IgD-negative memory B cell (primary cell): ENCODE measurements around the gene ZC3HAV1. TPM values are rescaled to one million over a fixed set of nuclear protein-coding genes. Genes with fewer than 3 reads are reported as not detected.
"Not testable (repeated sequence)": the region's sequence is repeated elsewhere in the genome, so short reads cannot be mapped to it uniquely, and the experiment has no call there.

Source experiments
- H3K27ac Mint-ChIP-seq, 3 donors: one replicate each; pipeline ENCODE4 v1.8.0; 2020 to 2022; ENCODE audit warnings: mild to moderate bottlenecking in 3 of 3, mixed read lengths in 3 of 3, moderate library complexity in 1 of 3
- H3K27me3 Mint-ChIP-seq: one replicate; pipeline ENCODE4 v1.8.0; 2021; ENCODE audit warnings: mixed read lengths
- H3K36me3 Mint-ChIP-seq: one replicate; pipeline ENCODE4 v1.8.0; 2020; ENCODE audit warnings: mild to moderate bottlenecking, mixed read lengths
- H3K4me1 Mint-ChIP-seq, 3 donors: one replicate each; pipeline ENCODE4 v1.8.0; 2020 to 2022; ENCODE audit warnings: mixed read lengths in 3 of 3, mild to moderate bottlenecking in 1 of 3
- H3K4me3 Mint-ChIP-seq, 4 donors: one replicate each; pipeline ENCODE4 v1.8.0; 2020 to 2022; ENCODE audit warnings: mild to moderate bottlenecking in 4 of 4, mixed read lengths in 4 of 4, moderate library complexity in 3 of 4
- H3K9me3 Mint-ChIP-seq, 3 donors: one replicate each; pipeline ENCODE4 v1.8.0; 2020 to 2021; ENCODE audit warnings: mixed read lengths in 3 of 3, mild to moderate bottlenecking in 1 of 3
- polyA plus RNA-seq: library from polyadenylated mRNA; unstranded; fragments of 300-500 nt; fragmentation: Illumina TruSeq; gene quantifications from one replicate; pipeline ENCODE4 v1.2.3, GENCODE V29; 2021

The ZC3HAV1 gene
- polyA plus RNA-seq = 93.1 TPM

- peaks cover 12 to 31% (median 15%) of the 10 kb centered on the region in 3 donors for H3K4me1 Mint-ChIP-seq
- peaks cover 3% of the 10 kb centered on the region for H3K36me3 Mint-ChIP-seq
- H3K27me3 Mint-ChIP-seq = no peaks in the 10 kb centered on the region
- peaks cover 0 to 2% (median 0%) of the 10 kb centered on the region in 3 donors for H3K9me3 Mint-ChIP-seq
- peak within 1 kb of the TSS; percentile 97 to 99 (median 99) for H3K27ac Mint-ChIP-seq
- H3K4me3 Mint-ChIP-seq = peak within 1 kb of the TSS; percentile 95 to 100 (median 98)
Measured at GRCh38 chr7:139109188-139109982, at the start of gene ZC3HAV1. Gene ZC3HAV1 (minus strand): TSS chr7:139109720. CDS start chr7:139109331, 389 bp downstream.

GRCh38 chr7:139153832-139154231 is 44.3 kb upstream of the ZC3HAV1 start:
- Mint-ChIP-seq H3K4me3 (no peak overlapping the region), H3K36me3 (peaks cover 6% of the 10 kb centered on the region), H3K27ac (no peak overlapping the region), H3K27me3 (no peaks in the 10 kb centered on the region), H3K9me3 (no peaks in the 10 kb centered on the region), H3K4me1 (no peaks in the 10 kb centered on the region)

- H3K27me3 Mint-ChIP-seq = no peaks in the 10 kb centered on the region
- no peak overlapping the region for H3K4me3 Mint-ChIP-seq
- H3K9me3 Mint-ChIP-seq = no peaks in the 10 kb centered on the region
- peaks cover 9% of the 10 kb centered on the region for H3K36me3 Mint-ChIP-seq
- no peaks in the 10 kb centered on the region for H3K4me1 Mint-ChIP-seq
- H3K27ac Mint-ChIP-seq = no peak overlapping the region
Measured at GRCh38 chr7:139152149-139152548, 42.6 kb upstream of the ZC3HAV1 start.

GRCh38 chr7:139139150-139139549 is 29.6 kb upstream of the ZC3HAV1 start:
- H3K36me3 Mint-ChIP-seq = peaks cover 7% of the 10 kb centered on the region
- no peaks in the 10 kb centered on the region for H3K4me1 Mint-ChIP-seq
- no peaks in the 10 kb centered on the region for H3K9me3 Mint-ChIP-seq
- H3K4me3 Mint-ChIP-seq = no peak overlapping the region
- no peak overlapping the region for H3K27ac Mint-ChIP-seq
- H3K27me3 Mint-ChIP-seq = no peaks in the 10 kb centered on the region

GRCh38 chr7:139133335-139134139 is 24.0 kb upstream of the ZC3HAV1 start:
- H3K36me3 Mint-ChIP-seq = no peaks in the 10 kb centered on the region
- peak overlapping the region; percentile 84 to 98 (median 94) for H3K4me3 Mint-ChIP-seq
- H3K27me3 Mint-ChIP-seq = no peaks in the 10 kb centered on the region

GRCh38 chr7:139132887-139133286 is 23.4 kb upstream of the ZC3HAV1 start:
- Mint-ChIP-seq H3K4me1 (peaks cover 6 to 15% (median 9%) of the 10 kb centered on the region in 3 donors), H3K27ac (peak overlapping the region; percentile 66 to 96 (median 92)), H3K36me3 (no peaks in the 10 kb centered on the region)

More at GRCh38 chr7:139133335-139134139, 24.0 kb upstream of the ZC3HAV1 start:
- Mint-ChIP-seq H3K4me1 (peaks cover 6 to 15% (median 9%) of the 10 kb centered on the region in 3 donors), H3K9me3 (no peaks in the 10 kb centered on the region), H3K27ac (peak overlapping the region; percentile 66 to 96 (median 92))

GRCh38 chr7:139131601-139132041 is 22.1 kb upstream of the ZC3HAV1 start:
- Mint-ChIP-seq H3K27ac (no peak overlapping the region), H3K27me3 (no peaks in the 10 kb centered on the region), H3K4me1 (peaks cover 17 to 22% (median 17%) of the 10 kb centered on the region in 3 donors), H3K9me3 (no peaks in the 10 kb centered on the region), H3K4me3 (peak overlapping the region in 2 of 4 donors; percentile 6 to 31), H3K36me3 (no peaks in the 10 kb centered on the region)

More at GRCh38 chr7:139132887-139133286, 23.4 kb upstream of the ZC3HAV1 start:
- H3K27me3 Mint-ChIP-seq = no peaks in the 10 kb centered on the region
- H3K9me3 Mint-ChIP-seq = no peaks in the 10 kb centered on the region
- H3K4me3 Mint-ChIP-seq = peak overlapping the region in 3 of 4 donors; percentile 84 to 98 (median 93)

GRCh38 chr7:139129814-139130213 is 20.3 kb upstream of the ZC3HAV1 start:
- peaks cover 22 to 29% (median 29%) of the 10 kb centered on the region in 3 donors for H3K4me1 Mint-ChIP-seq
- H3K27me3 Mint-ChIP-seq, H3K36me3 Mint-ChIP-seq, H3K27ac Mint-ChIP-seq, H3K9me3 Mint-ChIP-seq, H3K4me3 Mint-ChIP-seq: not testable (repeated sequence)

GRCh38 chr7:139127648-139128047 is 18.1 kb upstream of the ZC3HAV1 start:
- peaks cover 16 to 31% (median 26%) of the 10 kb centered on the region in 3 donors for H3K4me1 Mint-ChIP-seq
- H3K27me3 Mint-ChIP-seq = no peaks in the 10 kb centered on the region
- peak overlapping the region in 1 of 3 donors; percentile 79 for H3K27ac Mint-ChIP-seq
- H3K4me3 Mint-ChIP-seq = peak overlapping the region in 1 of 4 donors; percentile 12
- H3K9me3 Mint-ChIP-seq = no peaks in the 10 kb centered on the region
- no peaks in the 10 kb centered on the region for H3K36me3 Mint-ChIP-seq

GRCh38 chr7:139125657-139126056 is 16.1 kb upstream of the ZC3HAV1 start:
- H3K27ac Mint-ChIP-seq = no peak overlapping the region
- H3K4me1 Mint-ChIP-seq = peaks cover 16 to 31% (median 20%) of the 10 kb centered on the region in 3 donors
- no peaks in the 10 kb centered on the region for H3K9me3 Mint-ChIP-seq
- no peaks in the 10 kb centered on the region for H3K36me3 Mint-ChIP-seq
- H3K4me3 Mint-ChIP-seq = peak overlapping the region in 1 of 4 donors; percentile 8
- H3K27me3 Mint-ChIP-seq = no peaks in the 10 kb centered on the region

- not testable (repeated sequence) for H3K36me3 Mint-ChIP-seq, H3K27me3 Mint-ChIP-seq, H3K9me3 Mint-ChIP-seq
- Mint-ChIP-seq H3K4me3 (peak overlapping the region in 1 of 4 donors; percentile 41), H3K27ac (peak overlapping the region in 1 of 3 donors; percentile 12), H3K4me1 (peaks cover 16 to 31% (median 20%) of the 10 kb centered on the region in 3 donors)
Measured at GRCh38 chr7:139124995-139125394, 15.5 kb upstream of the ZC3HAV1 start.

GRCh38 chr7:139124084-139124914 is 14.8 kb upstream of the ZC3HAV1 start:
- peak overlapping the region in 1 of 3 donors; percentile 12 for H3K27ac Mint-ChIP-seq
- no peaks in the 10 kb centered on the region for H3K36me3 Mint-ChIP-seq
- no peaks in the 10 kb centered on the region for H3K9me3 Mint-ChIP-seq
- H3K4me1 Mint-ChIP-seq = peaks cover 19 to 33% (median 25%) of the 10 kb centered on the region in 3 donors
- peak overlapping the region in 1 of 4 donors; percentile 43 for H3K4me3 Mint-ChIP-seq
- no peaks in the 10 kb centered on the region for H3K27me3 Mint-ChIP-seq

GRCh38 chr7:139119486-139119849 is 9.9 kb upstream of the ZC3HAV1 start:
- H3K4me3 Mint-ChIP-seq = peak overlapping the region; percentile 38 to 91 (median 76)
- H3K9me3 Mint-ChIP-seq = no peaks in the 10 kb centered on the region
- peaks cover 3% of the 10 kb centered on the region for H3K36me3 Mint-ChIP-seq
- peaks cover 17 to 26% (median 20%) of the 10 kb centered on the region in 3 donors for H3K4me1 Mint-ChIP-seq
- no peaks in the 10 kb centered on the region for H3K27me3 Mint-ChIP-seq
- peak overlapping the region; percentile 51 to 96 (median 92) for H3K27ac Mint-ChIP-seq

- Mint-ChIP-seq H3K9me3 (no peaks in the 10 kb centered on the region), H3K27ac (peak overlapping the region; percentile 51 to 96 (median 92)), H3K27me3 (no peaks in the 10 kb centered on the region), H3K36me3 (peaks cover 3% of the 10 kb centered on the region), H3K4me3 (peak overlapping the region; percentile 38 to 91 (median 76)), H3K4me1 (peaks cover 15 to 23% (median 17%) of the 10 kb centered on the region in 3 donors)
Measured at GRCh38 chr7:139118805-139119485, 9.4 kb upstream of the ZC3HAV1 start.
